Measurements from ENCODE around the gene RPS6KB2.

Gene RPS6KB2

GRCh38 chr11:67428052-67429001, at the start of gene RPS6KB2:
TSS of gene RPS6KB2 (plus strand) at chr11:67428494. CDS start at chr11:67428546, 52 bp downstream.
- peak within 1 kb of the TSS; percentile 90 for H3K9ac ChIP-seq (ENCODE audit: low read length)
- TF ChIP-seq EZH2 (optimal IDR thresholded peaks at IDR 0.05; ENCODE audit: low read depth, low read length) (no peak), EZH2phosphoT487 (IDR thresholded peaks at IDR 0.05; ENCODE audit: low read length) (no peak)
- no peaks in the 10 kb centered on the region; the same call in 1 of the 2 replicates for H3K36me3 ChIP-seq (replicated peaks; ENCODE audit: insufficient read depth, low read length)
- no peaks in the 10 kb centered on the region for H4K20me1 ChIP-seq (ENCODE audit: insufficient read depth, low read length)
- peak; percentile 97 for DNase-seq
- H3K9me2 ChIP-seq (replicated peaks; ENCODE audit: insufficient read depth, low read length) = no peaks in the 10 kb centered on the region
- H3K4me1 ChIP-seq (ENCODE audit: low read length) = peaks cover 4% of the 10 kb centered on the region
- H3K79me2 ChIP-seq (ENCODE audit: low read length) = peaks cover 33% of the 10 kb centered on the region
- H3K4me3 ChIP-seq (ENCODE audit: low read length) = peak within 1 kb of the TSS; percentile 98
- H3F3A ChIP-seq (ENCODE audit: insufficient read depth, low read length) = peaks cover 4% of the 10 kb centered on the region; the same call in 1 of the 2 replicates
- peak within 1 kb of the TSS; percentile 69 for H2AFZ ChIP-seq (ENCODE audit: low read length)
- H3K4me2 ChIP-seq (ENCODE audit: low read depth, low read length) = peak within 1 kb of the TSS; percentile 82
- H3K9me3 ChIP-seq (replicated peaks; ENCODE audit: insufficient read depth, low read length) = no peaks in the 10 kb centered on the region
- peak within 1 kb of the TSS; percentile 68 for H3K27ac ChIP-seq (ENCODE audit: low read length)
- H3K27me3 ChIP-seq (replicated peaks; ENCODE audit: insufficient read depth, low read length) = no peaks in the 10 kb centered on the region

DNA sequence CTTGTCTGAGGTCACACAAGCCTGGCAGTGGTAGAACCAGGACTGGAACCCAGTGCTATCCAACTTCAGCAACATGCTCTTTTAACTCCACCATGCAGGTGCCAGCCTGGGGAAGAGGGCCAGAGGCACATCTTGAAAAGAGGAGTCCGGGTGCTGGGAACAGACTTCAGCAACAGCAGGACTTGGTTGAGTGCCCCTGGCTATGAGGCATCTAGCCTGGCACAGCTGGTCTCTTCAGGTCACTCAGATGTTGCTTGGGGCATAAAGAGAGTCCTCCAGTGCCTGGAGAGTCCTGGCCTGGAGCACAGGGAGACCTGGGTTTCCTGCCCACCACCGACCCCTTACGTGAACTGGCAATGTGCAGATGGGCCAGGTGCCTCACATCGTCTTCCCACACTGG, 49.8 kb upstream of the RPS6KB2 start:
- Histone ChIP-seq H3F3A (ENCODE audit: insufficient read depth, low read length) (0 out of 2 replicates have a peak, but pooled peaks cover 5% of the 10 kb centered on the region), H2AFZ (ENCODE audit: low read length) (no peak overlapping the region), H3K36me3 (replicated peaks; ENCODE audit: insufficient read depth, low read length) (no peaks in the 10 kb centered on the region), H4K20me1 (ENCODE audit: insufficient read depth, low read length) (no peaks in the 10 kb centered on the region), H3K4me1 (ENCODE audit: low read length) (peaks cover 16% of the 10 kb centered on the region), H3K9me2 (replicated peaks; ENCODE audit: insufficient read depth, low read length) (no peaks in the 10 kb centered on the region), H3K4me2 (ENCODE audit: low read depth, low read length) (no peak overlapping the region), H3K27me3 (replicated peaks; ENCODE audit: insufficient read depth, low read length) (peaks cover 24% of the 10 kb centered on the region), H3K27ac (ENCODE audit: low read length) (no peak overlapping the region), H3K79me2 (ENCODE audit: low read length) (no peaks in the 10 kb centered on the region), H3K9ac (ENCODE audit: low read length) (no peak overlapping the region), H3K9me3 (replicated peaks; ENCODE audit: insufficient read depth, low read length) (no peaks in the 10 kb centered on the region), H3K4me3 (ENCODE audit: low read length) (no peak overlapping the region)
- TF ChIP-seq EZH2phosphoT487 (IDR thresholded peaks at IDR 0.05; ENCODE audit: low read length) (no peak), EZH2 (optimal IDR thresholded peaks at IDR 0.05; ENCODE audit: low read depth, low read length) (no peak)
- TF ChIP-seq, protein P1, sequence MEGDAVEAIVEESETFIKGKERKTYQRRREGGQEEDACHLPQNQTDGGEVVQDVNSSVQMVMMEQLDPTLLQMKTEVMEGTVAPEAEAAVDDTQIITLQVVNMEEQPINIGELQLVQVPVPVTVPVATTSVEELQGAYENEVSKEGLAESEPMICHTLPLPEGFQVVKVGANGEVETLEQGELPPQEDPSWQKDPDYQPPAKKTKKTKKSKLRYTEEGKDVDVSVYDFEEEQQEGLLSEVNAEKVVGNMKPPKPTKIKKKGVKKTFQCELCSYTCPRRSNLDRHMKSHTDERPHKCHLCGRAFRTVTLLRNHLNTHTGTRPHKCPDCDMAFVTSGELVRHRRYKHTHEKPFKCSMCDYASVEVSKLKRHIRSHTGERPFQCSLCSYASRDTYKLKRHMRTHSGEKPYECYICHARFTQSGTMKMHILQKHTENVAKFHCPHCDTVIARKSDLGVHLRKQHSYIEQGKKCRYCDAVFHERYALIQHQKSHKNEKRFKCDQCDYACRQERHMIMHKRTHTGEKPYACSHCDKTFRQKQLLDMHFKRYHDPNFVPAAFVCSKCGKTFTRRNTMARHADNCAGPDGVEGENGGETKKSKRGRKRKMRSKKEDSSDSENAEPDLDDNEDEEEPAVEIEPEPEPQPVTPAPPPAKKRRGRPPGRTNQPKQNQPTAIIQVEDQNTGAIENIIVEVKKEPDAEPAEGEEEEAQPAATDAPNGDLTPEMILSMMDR (IDR thresholded peaks at IDR 0.05; ENCODE audit: low read length) = no peak
- no peak for DNase-seq

DNA sequence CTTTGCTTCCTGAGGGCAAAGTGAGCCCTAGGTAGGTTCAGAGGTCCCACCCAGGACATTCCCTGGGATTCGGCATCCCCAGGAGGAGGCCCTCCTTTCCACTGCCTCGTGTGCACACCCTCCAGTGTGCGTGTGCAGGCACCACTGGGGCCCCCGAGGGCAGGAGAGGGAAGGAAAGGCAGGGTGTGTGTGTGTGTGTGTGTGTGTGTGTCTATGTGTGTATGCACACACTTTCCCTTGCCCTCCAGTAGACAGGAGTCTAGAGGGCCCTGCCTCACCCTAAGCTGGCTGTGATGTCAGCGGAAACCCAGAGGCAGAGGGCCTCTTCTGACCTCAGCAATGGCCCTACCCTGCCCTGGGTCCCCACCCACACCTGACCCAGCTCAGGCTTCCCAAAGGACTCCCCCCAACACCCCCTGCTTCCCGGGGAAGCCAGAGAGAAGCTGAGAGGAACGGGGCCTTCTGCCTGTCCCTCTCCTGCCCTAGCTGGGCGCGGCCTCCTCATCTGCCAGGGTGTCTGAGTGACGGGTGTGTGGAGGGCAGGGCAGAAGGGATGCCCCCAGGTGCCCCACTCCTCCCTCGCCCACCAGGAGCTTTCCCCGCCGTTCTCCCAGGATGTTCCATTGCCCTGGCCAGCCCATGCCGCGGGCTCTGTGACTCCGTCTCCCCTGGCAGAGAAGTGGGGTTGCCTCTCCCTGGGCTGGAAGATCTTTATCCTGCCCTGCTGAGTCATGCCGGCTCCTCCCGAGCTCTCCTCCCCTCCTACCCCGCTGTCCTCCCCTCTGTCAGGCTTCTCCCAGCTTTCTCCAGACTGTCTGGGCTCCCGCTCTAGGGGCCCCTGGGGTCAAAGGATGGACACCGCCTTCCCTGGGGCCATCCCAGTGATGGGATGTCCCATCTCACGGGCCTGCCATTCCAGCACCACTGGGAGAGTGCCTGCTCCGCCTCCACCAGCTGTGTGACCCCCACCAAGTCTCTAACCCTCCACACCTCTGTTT, 48.9 kb upstream of the RPS6KB2 start:
- no peak overlapping the region for H3K27ac ChIP-seq (ENCODE audit: low read length)
- H2AFZ ChIP-seq (ENCODE audit: low read length) = no peak overlapping the region
- H3K9ac ChIP-seq (ENCODE audit: low read length) = no peak overlapping the region

More for the DNA sequence above, 48.9 kb upstream of the RPS6KB2 start:
- H3K4me2 ChIP-seq (ENCODE audit: low read depth, low read length) = no peak overlapping the region
- no peaks in the 10 kb centered on the region for H3K9me3 ChIP-seq (replicated peaks; ENCODE audit: insufficient read depth, low read length)
- peaks cover 24% of the 10 kb centered on the region for H3K27me3 ChIP-seq (replicated peaks; ENCODE audit: insufficient read depth, low read length)
- H3K79me2 ChIP-seq (ENCODE audit: low read length) = no peaks in the 10 kb centered on the region
- H4K20me1 ChIP-seq (ENCODE audit: insufficient read depth, low read length) = no peaks in the 10 kb centered on the region
- no peak for TF ChIP-seq EZH2phosphoT487 (IDR thresholded peaks at IDR 0.05; ENCODE audit: low read length)
- TF ChIP-seq EZH2 (optimal IDR thresholded peaks at IDR 0.05; ENCODE audit: low read depth, low read length) = no peak
- TF ChIP-seq, protein P1 (IDR thresholded peaks at IDR 0.05; ENCODE audit: low read length) = no peak
- no peaks in the 10 kb centered on the region for H3F3A ChIP-seq (ENCODE audit: insufficient read depth, low read length)
- H3K36me3 ChIP-seq (replicated peaks; ENCODE audit: insufficient read depth, low read length) = no peaks in the 10 kb centered on the region
- DNase-seq = no peak
- no peak overlapping the region for H3K4me3 ChIP-seq (ENCODE audit: low read length)
- H3K9me2 ChIP-seq (replicated peaks; ENCODE audit: insufficient read depth, low read length) = no peaks in the 10 kb centered on the region
- H3K4me1 ChIP-seq (ENCODE audit: low read length) = peaks cover 14% of the 10 kb centered on the region
